ENCODE data around the gene METTL24.

The METTL24 gene

GRCh38 chr6:110198561-110198960, 159.6 kb downstream of the METTL24 start:
- DNase-seq, result no peak

GRCh38 chr6:110196874-110197273, 161.3 kb downstream of the METTL24 start:
- DNase-seq, result no peak

DNA sequence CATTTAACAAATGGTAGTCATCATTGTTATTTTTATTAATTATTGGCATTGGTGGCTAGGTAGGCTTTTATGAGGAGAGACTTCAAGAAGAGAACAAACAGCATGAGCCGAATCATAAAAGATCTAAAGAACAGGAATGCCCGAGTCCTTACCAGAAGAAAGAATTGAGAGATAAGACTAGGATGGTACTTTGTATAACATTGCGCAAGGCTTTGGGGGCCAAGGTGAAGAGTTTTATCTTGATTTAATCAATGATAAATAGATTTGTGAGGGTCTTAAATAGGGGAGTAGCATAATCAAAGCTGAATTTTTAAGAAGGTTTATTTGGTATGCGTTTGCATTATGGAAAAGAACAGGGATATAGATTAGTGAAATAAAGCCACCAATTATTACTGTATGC, 162.5 kb downstream of the METTL24 start:
- DNase-seq, result no peak

Measured in hypothalamus (tissue), 51 donors.